GM10248 (cell line): ENCODE data around the gene ICAM3.
"Not testable (repeated sequence)": the region's sequence is repeated elsewhere in the genome, so short reads cannot be mapped to it uniquely, and the experiment has no call there.

ENCODE experiments used
- CTCF ChIA-PET: fragments of 300-600 bp; sonication (Branson Sonifier 250); formaldehyde crosslinking; extraction: SDS; loops from one replicate; lab custom pipeline; 2021; ENCODE audit warnings: antibody characterized with exemption; lab: Yijun Ruan, JAX
- POLR2A ChIA-PET: fragments of 350-650 bp; sonication (Branson Sonifier 250); formaldehyde crosslinking; extraction: SDS; loops from one replicate; lab custom pipeline; 2020; ENCODE audit warnings: antibody characterized with exemption; lab: Yijun Ruan, JAX
- DNase-seq: peaks from one replicate; pipeline ENCODE4 v3.0.0; 2012; ENCODE audit errors: extremely low spot score
- TF ChIP-seq, protein P1 (sequence below): IDR thresholded peaks from 2 replicates; pipeline ENCODE4 v1.5.1; 2012; ENCODE audit warnings: mild to moderate bottlenecking, low read depth; ENCODE audit errors: extremely low read depth, missing control alignments, control extremely low read depth

ICAM3 gene, protein sequence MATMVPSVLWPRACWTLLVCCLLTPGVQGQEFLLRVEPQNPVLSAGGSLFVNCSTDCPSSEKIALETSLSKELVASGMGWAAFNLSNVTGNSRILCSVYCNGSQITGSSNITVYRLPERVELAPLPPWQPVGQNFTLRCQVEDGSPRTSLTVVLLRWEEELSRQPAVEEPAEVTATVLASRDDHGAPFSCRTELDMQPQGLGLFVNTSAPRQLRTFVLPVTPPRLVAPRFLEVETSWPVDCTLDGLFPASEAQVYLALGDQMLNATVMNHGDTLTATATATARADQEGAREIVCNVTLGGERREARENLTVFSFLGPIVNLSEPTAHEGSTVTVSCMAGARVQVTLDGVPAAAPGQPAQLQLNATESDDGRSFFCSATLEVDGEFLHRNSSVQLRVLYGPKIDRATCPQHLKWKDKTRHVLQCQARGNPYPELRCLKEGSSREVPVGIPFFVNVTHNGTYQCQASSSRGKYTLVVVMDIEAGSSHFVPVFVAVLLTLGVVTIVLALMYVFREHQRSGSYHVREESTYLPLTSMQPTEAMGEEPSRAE

DNA sequence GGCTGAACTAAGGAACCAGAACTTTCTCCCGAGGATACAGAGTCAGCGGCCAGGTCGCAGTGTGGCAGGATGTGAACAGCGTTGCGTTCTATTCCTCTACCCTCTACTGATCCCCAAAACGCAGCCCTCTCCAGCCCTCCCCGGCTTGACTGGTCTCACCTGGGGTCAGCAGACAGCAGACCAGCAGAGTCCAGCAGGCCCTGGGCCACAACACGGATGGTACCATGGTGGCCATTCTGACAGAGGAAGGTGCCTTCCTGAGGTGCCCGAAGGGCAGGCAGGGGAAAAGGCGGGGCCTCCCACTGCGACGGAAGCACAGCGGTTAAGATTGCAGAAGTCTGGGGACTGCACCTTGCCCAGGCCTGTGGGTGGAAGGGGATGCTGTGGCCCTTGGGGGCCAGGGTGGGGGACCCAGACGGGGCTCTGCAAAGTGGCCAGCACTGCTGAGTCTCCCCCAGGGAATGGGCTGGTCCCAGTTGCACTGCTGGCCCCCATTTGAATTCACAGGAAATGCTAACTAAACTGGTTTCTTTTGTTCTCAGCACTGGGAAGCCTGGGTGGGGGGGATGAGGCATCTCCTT lies at the start of gene ICAM3:
TSS of gene ICAM3 (minus strand) at position 245 of the 581 bp plus-strand sequence. CDS start at position 235, 10 bp downstream.
- ChIA-PET CTCF (no interaction called here), POLR2A (no interaction called here)
- TF ChIP-seq, protein P1, sequence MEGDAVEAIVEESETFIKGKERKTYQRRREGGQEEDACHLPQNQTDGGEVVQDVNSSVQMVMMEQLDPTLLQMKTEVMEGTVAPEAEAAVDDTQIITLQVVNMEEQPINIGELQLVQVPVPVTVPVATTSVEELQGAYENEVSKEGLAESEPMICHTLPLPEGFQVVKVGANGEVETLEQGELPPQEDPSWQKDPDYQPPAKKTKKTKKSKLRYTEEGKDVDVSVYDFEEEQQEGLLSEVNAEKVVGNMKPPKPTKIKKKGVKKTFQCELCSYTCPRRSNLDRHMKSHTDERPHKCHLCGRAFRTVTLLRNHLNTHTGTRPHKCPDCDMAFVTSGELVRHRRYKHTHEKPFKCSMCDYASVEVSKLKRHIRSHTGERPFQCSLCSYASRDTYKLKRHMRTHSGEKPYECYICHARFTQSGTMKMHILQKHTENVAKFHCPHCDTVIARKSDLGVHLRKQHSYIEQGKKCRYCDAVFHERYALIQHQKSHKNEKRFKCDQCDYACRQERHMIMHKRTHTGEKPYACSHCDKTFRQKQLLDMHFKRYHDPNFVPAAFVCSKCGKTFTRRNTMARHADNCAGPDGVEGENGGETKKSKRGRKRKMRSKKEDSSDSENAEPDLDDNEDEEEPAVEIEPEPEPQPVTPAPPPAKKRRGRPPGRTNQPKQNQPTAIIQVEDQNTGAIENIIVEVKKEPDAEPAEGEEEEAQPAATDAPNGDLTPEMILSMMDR: no peak
- peak; percentile 79 for DNase-seq

DNA sequence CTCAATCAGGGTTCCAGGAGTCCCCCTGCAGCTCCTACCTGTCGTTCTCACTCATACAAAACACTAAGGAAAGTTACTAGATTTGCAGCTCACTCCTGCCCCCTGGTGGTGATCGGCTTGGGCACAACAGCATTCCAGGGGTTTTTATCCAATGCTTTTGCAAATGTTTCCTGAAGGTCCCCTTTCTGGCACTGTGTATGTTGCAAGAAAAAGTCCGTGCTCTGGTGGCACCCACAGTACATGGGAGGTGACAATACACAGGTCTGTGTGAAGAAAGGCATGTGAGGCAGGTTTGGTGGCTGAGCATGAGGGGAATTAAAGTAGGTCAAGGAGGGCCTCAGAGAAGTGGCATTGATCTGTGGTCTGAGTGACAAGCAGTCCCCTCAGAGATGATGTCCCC lies 49.5 kb upstream of the ICAM3 start:
- DNase-seq: peak; percentile 66
- POLR2A ChIA-PET: interaction anchor here (0.6 to 3.0 kb wide), 3 partner anchors 16 to 130 kb away, joined by 5 to 22 read pairs (median 6); partner anchors contain the start of gene ICAM1
- TF ChIP-seq, protein P1: peak; percentile 88
- CTCF ChIA-PET: interaction anchor here (0.7 to 12.2 kb wide), 51 partner anchors 10 to 485 kb away, joined by 3 to 484 read pairs (median 5); partner anchors contain the start of genes CDC37, DNMT1, ICAM1 and ICAM4

DNA sequence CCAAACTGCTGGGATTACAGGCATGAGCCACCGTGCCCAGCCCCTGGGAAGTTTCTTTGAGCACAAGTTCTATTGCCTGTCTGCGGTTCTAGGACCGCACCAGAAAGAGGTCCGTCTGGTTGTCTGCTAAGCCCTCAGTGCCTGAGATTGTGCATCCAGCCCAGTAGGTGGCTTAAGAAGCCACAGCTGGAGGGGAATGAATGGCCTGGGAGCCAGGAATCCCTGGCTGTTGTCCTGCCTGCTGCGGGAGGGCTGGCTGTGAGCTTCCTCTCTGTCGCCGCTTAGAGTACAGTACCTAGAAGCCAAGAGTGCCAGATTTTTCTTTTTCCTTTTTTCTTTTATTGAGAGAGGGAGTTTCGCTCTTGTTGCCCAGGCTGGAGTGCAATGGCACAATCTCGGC lies 45.2 kb upstream of the ICAM3 start:
- CTCF ChIA-PET: interaction anchor here (1.6 to 12.2 kb wide), 2 partner anchors 10 to 120 kb away, joined by 3 to 484 read pairs; partner anchors contain the start of gene ICAM1

DNA sequence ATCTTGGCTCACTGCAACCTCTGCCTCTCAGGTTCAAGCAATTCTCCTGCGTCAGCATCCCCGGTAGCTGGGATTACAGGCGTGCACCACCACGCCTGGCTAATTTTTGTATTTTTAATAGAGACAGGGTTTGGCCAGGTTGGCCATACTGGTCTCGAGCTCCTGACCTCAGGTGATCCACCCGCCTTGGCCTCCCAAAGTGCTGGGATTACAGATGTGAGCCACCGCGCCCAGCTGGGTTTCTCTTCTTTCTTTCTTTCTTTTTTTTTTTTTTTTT lies 43.7 kb upstream of the ICAM3 start:
- POLR2A ChIA-PET: interaction anchor here (0.7 to 1.8 kb wide), 2 partner anchors 107 to 112 kb away, joined by 6 to 12 read pairs; partner anchors contain the start of gene ICAM1
- CTCF ChIA-PET: interaction anchor here (1.2 to 12.2 kb wide), 4 partner anchors 12 to 119 kb away, joined by 3 to 484 read pairs (median 3); partner anchors contain the start of gene ICAM1
- not testable (repeated sequence) for DNase-seq

More for the DNA sequence above, 45.2 kb upstream of the ICAM3 start:
- TF ChIP-seq, protein P1: no peak
- no peak for DNase-seq
- POLR2A ChIA-PET: no interaction called here

DNA sequence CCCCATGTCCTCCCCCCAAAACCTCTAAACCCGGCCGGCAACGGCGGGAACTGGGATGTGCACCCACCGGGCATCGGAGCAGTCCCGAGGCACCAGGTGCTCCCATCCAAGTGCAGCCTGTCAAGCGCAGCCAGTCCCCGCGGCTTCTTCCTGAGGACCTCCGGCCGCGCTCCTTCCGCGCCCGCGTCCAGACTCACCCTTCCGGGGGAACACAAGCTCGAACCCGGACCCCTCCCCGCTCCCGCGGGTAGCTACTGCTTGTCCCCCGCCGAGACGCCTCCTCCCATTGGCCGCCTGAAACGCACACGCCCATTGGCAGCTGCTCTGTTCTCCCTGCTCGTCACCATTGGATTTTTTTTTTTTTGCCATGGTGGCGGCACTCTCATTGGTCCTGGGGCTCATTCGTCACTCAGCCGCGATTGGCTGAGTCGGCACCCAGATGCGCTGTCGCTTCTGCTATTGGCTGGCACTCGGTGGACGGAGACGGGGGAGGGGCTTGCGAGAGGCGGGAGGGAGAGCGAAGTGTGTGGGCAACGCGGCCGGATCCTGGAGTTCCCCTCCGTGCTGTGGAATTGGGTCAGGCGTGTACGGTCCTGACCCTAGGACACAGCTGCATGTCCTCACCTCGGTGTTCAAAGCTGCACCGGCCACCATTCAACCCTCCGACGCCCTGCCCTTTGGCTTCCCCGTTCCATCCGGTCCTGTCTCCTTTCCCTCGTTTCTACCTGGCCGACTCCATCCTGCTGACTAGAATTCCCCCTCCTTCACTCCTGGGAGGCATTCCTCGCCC lies 41.1 kb upstream of the ICAM3 start, which contains the start of gene TYK2:
TSS of gene TYK2 (minus strand) at position 260 of the 790 bp plus-strand sequence. CDS start 2,166 bp downstream, outside the sequence.
- ChIA-PET CTCF (interaction anchor here (0.8 to 12.2 kb wide), 11 partner anchors 8 to 450 kb away, joined by 3 to 484 read pairs (median 3); partner anchors contain the start of gene ICAM1), POLR2A (interaction anchor here (0.6 to 1.6 kb wide), 6 partner anchors 35 to 597 kb away, joined by 3 to 20 read pairs (median 5); partner anchors contain the start of genes ICAM1 and ICAM5)
- peak; percentile 100 for DNase-seq
- TF ChIP-seq, protein P1: no peak

DNA sequence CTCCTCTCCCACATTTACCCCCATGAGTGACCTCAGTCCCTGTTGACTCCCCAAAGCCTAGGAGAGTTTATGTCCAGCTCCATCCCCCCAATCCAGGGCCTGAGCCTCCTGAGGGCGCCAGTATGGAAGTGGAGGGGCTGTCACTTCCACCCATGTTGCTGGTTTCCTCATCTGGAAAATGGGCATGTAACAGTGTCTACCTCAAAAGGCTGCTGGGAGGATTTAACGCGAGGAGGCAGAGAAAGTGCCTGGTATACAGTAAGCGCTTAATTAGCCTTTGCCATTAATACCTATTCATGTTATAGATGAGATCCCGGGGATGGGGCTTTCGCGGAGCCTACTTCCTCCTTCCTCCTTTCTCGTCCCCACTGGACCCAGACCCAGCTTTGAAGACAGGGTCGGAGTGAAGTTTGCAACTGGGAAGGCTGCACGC lies 40.5 kb upstream of the ICAM3 start:
- ChIA-PET POLR2A (interaction anchor here (0.7 to 1.6 kb wide), 5 partner anchors 35 to 596 kb away, joined by 3 to 20 read pairs (median 5); partner anchors contain the start of genes ICAM1 and ICAM5), CTCF (interaction anchor here (0.8 to 12.2 kb wide), 12 partner anchors 9 to 449 kb away, joined by 3 to 484 read pairs (median 4); partner anchors contain the start of gene ICAM1)
- no peak for DNase-seq
- TF ChIP-seq, protein P1: no peak
